T-helper 17 cell (primary cell): ENCODE measurements around the gene SLC6A19. TPM values are rescaled to one million over a fixed set of nuclear protein-coding genes. Genes with fewer than 3 reads are reported as not detected.

Experiments
- ATAC-seq: fragments of 150-1000 bp; cut with Tn5 transposase; 2 replicates; pipeline ENCODE4 v1.10.0; 2021; ENCODE audit warnings: mild to moderate bottlenecking, moderate library complexity
- DNase-seq, 3 donors: peaks; one replicate each; pipeline versions ENCODE4 v3.0.0 to v3.0.0-alpha.2; 2020 to 2021
- H3K9me3 ChIP-seq: one replicate; pipeline ENCODE4 v1.7.0; 2013; ENCODE audit warnings: low read length, mild to moderate bottlenecking; ENCODE audit not compliant: control insufficient read depth, poor library complexity, severe bottlenecking
- H3K27ac Mint-ChIP-seq: one replicate; pipeline ENCODE4 v1.8.0; 2022; ENCODE audit warnings: mild to moderate bottlenecking, moderate library complexity, mixed read lengths
- H3K27me3 Mint-ChIP-seq: one replicate; pipeline ENCODE4 v1.8.0; 2022; ENCODE audit warnings: mixed read lengths
- H3K36me3 Mint-ChIP-seq: one replicate; pipeline ENCODE4 v1.8.0; 2022; ENCODE audit warnings: low read depth, mixed read lengths
- H3K4me1 Mint-ChIP-seq: one replicate; pipeline ENCODE4 v1.8.0; 2022; ENCODE audit warnings: mild to moderate bottlenecking, mixed read lengths
- H3K4me3 Mint-ChIP-seq: one replicate; pipeline ENCODE4 v1.8.0; 2022; ENCODE audit warnings: mild to moderate bottlenecking, moderate library complexity, mixed read lengths
- total RNA-seq, 4 donors: library from RNA in 2 of 4; stranded (reverse) in 2 of 4; gene quantifications; one replicate each; pipeline ENCODE4 v1.2.3 and lab custom pipeline; 2022 to 2026

Gene SLC6A19
- total RNA-seq, 2 donors from 2014 or later: not detected

DNA sequence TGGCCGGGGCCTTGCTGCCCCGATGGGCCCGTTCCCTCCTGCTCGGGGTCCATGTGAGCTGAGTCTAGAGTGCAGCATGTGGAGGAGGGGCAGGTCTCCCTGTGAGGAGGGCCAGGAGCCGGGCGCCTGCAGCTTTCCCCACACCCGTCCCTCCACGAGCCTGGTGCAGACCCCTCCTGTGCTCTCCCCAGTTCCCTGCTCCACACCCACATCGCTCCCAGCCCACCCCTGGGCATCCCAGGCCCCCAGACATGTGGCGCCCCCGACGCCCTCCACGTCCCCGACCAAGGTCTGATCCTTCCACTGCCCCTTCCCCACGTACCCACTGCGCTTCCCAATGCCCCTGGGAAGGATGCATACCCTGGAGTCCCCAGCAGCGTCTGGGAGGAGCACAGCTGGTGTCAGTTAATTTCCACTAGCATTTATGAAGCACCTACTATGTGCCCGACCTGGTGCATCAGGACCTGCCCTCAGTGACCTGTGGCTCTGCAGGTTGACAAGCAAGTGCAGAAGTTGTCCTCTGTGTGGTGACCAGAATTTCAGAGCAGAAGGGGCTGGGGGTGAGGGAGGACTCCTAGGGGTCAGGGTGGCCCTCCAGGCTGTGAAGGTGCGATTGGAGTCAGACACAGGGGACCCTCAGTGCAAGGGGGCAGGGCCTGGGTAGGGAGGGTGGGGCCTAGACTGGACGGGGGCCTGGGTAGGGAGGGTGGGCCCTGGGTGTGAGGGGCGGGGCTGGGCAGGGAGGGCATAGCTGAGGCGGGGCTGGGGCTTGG lies 13.0 kb downstream of the SLC6A19 start:
- peaks cover 9% of the 10 kb centered on the region for H3K27me3 Mint-ChIP-seq
- H3K4me3 Mint-ChIP-seq: no peak overlapping the region
- no peak for ATAC-seq
- no peak overlapping the region for H3K27ac Mint-ChIP-seq
- no peaks in the 10 kb centered on the region for H3K36me3 Mint-ChIP-seq
- H3K9me3 ChIP-seq: no peaks in the 10 kb centered on the region
- peak in 1 of 3 donors; percentile 3 for DNase-seq
- peaks cover 3% of the 10 kb centered on the region for H3K4me1 Mint-ChIP-seq

DNA sequence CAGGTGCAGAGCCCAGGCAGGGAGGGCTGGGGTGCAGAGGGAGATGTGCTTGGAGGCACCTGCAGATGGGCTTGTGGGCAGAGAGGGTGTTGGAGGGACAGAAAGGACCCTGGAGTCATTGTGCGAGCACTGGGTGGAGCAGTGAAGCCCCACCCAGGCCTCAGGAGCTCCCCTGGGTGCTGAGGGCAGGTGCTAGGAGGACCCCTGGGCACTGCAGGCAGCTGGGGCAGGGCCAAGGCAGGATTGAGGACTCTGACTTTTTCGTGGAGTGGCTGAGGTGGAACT lies 13.5 kb downstream of the SLC6A19 start:
- H3K36me3 Mint-ChIP-seq: no peaks in the 10 kb centered on the region
- no peak overlapping the region for H3K27ac Mint-ChIP-seq

DNA sequence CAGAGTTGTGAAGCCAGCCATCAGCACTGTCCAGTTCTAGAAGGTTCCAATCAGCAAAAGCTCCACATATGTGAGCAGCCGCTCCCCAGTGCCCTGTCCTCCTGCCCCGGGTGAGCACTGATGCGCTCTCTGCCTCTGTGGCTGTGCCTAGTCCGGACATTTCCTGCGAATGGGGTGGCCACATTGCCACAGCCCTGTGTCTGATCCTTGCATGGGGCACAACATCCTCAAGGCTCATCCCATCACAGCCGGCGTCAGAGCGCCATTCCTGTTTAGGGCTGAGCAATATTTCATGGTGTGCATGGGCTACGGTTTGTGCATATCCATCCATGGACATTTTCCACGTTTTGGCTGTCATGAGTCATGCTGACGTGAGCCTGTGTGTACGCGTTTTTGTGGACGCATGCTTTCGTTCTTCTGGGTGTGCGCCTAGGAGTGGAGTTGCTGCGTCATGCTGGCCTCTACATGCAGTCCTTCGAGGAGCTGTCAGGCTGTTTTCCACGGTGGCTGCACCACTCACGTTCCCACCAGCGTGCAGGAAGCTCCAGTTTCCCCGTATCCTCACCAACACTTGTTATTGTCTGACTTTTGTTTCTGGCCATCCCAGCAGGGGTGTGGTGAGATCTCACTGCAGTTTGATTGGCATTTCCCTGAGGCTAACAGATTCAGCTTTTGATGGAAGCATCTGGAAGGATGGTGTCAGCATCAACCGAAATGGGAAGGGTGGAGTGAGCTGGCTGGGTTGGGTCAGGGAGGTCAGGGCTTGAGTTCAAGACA lies 14.1 kb downstream of the SLC6A19 start:
- DNase-seq (peak in 1 of 3 donors; percentile 3), ATAC-seq (no peak)
- Mint-ChIP-seq H3K4me3 (no peak overlapping the region), H3K27me3 (peaks cover 9% of the 10 kb centered on the region), H3K27ac (no peak overlapping the region), H3K4me1 (no peaks in the 10 kb centered on the region), H3K36me3 (no peaks in the 10 kb centered on the region)
- no peaks in the 10 kb centered on the region for H3K9me3 ChIP-seq

More for the DNA sequence above, 13.5 kb downstream of the SLC6A19 start:
- peak in 1 of 3 donors; percentile 2 for DNase-seq
- H3K4me1 Mint-ChIP-seq: no peaks in the 10 kb centered on the region
- no peak for ATAC-seq
- H3K4me3 Mint-ChIP-seq: no peak overlapping the region
- peaks cover 9% of the 10 kb centered on the region for H3K27me3 Mint-ChIP-seq
- no peaks in the 10 kb centered on the region for H3K9me3 ChIP-seq

DNA sequence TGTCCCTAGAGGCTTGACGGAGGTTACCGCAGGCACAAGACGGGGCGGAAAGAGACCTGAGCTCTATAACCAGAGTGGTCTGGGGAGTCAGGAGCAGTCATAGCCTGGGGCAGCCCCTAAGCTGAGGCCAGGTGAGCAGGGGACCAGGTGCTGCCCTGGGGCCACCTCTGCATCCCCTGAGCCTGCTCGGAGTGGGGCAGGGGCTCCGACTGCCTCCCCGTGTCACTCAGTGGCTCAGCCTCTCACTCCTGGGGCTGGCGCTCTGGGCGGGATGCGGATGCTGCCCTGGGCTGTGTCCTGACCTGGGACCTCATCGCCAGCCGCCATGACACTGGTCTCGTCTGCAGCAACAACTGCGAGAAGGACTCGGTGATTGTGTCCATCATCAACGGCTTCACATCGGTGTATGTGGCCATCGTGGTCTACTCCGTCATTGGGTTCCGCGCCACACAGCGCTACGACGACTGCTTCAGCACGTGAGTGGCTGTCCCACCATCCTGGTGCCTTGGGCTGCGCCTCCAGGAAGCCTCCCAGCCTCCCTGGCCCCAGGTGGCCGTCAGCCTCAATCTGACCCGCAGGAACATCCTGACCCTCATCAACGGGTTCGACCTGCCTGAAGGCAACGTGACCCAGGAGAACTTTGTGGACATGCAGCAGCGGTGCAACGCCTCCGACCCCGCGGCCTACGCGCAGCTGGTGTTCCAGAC lies 15.0 kb downstream of the SLC6A19 start:
- Mint-ChIP-seq H3K27me3 (peaks cover 9% of the 10 kb centered on the region), H3K27ac (no peak overlapping the region), H3K4me1 (no peaks in the 10 kb centered on the region), H3K4me3 (no peak overlapping the region), H3K36me3 (no peaks in the 10 kb centered on the region)
- peak in 1 of 3 donors; percentile 3 for DNase-seq
- ATAC-seq: no peak
- H3K9me3 ChIP-seq: no peaks in the 10 kb centered on the region

DNA sequence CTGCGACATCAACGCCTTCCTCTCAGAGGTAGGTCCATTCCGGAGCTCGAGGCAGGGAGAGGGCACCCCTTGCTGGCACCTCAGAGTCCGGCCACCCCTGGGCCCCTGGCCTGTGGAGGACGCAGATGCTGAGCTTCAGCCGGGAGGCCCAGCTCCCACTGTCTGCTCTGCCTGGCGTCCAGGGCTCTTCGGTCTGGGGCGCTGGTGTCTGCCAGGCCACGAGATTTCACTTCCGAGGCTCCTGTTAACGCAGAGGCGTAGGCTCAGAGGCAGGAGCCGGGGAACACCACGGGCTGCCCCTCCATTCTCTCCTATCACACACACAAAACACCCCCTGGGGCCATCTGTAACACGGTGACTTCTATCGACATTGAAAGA lies 15.5 kb downstream of the SLC6A19 start:
- no peaks in the 10 kb centered on the region for H3K4me1 Mint-ChIP-seq
- no peak overlapping the region for H3K27ac Mint-ChIP-seq
- no peaks in the 10 kb centered on the region for H3K36me3 Mint-ChIP-seq
- ATAC-seq: no peak
- peaks cover 9% of the 10 kb centered on the region for H3K27me3 Mint-ChIP-seq
- H3K4me3 Mint-ChIP-seq: no peak overlapping the region
- no peaks in the 10 kb centered on the region for H3K9me3 ChIP-seq
- no peak for DNase-seq

DNA sequence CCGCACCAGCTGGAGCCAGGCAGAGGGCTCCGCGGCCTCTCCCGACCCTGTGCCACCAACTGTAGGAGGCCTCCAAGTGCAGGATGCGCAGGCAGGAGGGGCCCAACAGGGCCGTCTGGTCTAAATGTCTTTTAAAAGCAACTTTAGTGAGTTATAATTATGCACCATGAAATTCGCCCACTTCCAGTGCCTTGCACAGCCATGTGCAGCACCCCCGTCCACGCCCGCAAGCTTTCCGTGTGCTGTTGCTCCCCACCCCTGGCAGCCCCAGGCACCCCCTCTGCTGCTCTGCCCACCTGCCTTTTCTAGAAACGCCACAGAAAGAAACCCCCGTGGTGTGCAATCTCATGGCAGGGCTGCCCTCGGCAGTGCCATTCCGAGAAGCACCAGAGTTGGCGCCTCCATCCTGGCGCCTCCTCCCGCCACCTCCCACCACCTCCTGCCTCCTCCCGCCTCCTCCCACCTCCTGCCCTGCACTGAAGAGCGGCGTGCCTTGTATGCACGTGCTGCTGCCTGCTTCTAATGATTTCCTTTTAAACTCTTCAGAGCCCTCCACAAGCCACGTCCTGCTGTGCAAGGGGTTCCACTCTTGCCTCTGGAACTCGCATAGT lies 16.3 kb downstream of the SLC6A19 start:
- Mint-ChIP-seq H3K4me1 (no peaks in the 10 kb centered on the region), H3K36me3 (no peaks in the 10 kb centered on the region), H3K4me3 (no peak overlapping the region), H3K27me3 (peaks cover 9% of the 10 kb centered on the region), H3K27ac (no peak overlapping the region)
- DNase-seq (no peak), ATAC-seq (no peak)
- H3K9me3 ChIP-seq: no peaks in the 10 kb centered on the region

DNA sequence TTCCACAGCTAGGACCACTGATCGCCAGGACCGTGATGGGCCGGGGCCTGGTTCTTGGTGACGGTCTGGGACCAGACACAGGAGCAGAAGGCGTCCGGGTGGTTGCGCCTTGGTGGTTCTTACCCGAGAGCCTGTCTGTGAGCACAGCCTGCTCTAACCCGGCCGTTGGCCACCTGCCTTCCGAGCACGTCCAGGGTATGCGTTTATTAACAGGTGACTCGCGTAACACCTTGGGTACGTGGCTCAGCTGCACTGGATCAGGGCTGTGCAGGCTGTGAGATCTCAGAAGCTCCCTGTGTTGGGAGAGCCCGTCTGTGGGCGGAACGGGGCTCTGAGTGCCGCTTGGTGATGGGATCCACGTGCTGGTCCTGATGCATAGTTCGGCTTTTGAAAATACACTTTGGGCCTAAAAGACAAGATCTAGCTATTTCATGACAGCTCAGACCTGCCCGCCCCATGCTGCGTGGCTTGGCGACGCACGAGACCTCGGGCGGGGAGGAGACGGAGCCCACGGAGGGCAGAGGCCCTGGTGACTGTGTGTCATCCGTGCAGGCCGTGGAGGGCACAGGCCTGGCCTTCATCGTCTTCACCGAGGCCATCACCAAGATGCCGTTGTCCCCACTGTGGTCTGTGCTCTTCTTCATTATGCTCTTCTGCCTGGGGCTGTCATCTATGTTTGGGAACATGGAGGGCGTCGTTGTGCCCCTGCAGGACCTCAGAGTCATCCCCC lies 17.1 kb downstream of the SLC6A19 start:
- H3K9me3 ChIP-seq: no peaks in the 10 kb centered on the region
- Mint-ChIP-seq H3K27me3 (peaks cover 9% of the 10 kb centered on the region), H3K27ac (no peak overlapping the region), H3K36me3 (no peaks in the 10 kb centered on the region), H3K4me3 (no peak overlapping the region), H3K4me1 (no peaks in the 10 kb centered on the region)
- ATAC-seq: no peak
- DNase-seq: no peak

DNA sequence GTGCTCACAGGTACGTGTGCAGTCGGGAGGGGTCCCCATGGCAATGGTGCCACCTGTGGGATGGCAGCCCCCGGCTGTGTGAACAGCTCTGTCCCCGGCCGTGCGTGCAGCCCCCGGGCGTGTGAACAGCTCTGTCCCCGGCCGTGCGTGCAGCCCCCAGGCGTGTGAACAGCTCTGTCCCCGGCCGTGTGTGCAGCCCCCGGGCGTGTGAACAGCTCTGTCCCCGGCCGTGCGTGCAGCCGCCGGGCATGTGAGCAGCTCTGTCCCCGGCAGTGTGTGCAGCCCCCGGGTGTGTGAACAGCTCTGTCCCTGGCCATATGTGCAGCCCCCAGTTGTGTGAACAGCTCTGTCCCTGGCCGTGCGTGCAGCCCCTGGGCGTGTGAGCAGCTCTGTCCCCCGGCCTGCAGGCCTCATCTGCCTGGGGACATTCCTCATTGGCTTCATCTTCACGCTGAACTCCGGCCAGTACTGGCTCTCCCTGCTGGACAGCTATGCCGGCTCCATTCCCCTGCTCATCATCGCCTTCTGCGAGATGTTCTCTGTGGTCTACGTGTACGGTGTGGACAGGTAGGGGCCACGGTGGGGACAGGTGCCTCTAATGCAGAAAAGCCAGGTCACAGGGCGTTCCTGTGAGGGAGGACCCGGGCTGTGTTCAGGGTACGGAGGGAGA lies 17.8 kb downstream of the SLC6A19 start:
- Mint-ChIP-seq H3K36me3 (no peaks in the 10 kb centered on the region), H3K27me3 (peaks cover 9% of the 10 kb centered on the region), H3K27ac (no peak overlapping the region), H3K4me3 (no peak overlapping the region), H3K4me1 (peaks cover 3% of the 10 kb centered on the region)
- no peak for ATAC-seq
- H3K9me3 ChIP-seq: no peaks in the 10 kb centered on the region
- no peak for DNase-seq

DNA sequence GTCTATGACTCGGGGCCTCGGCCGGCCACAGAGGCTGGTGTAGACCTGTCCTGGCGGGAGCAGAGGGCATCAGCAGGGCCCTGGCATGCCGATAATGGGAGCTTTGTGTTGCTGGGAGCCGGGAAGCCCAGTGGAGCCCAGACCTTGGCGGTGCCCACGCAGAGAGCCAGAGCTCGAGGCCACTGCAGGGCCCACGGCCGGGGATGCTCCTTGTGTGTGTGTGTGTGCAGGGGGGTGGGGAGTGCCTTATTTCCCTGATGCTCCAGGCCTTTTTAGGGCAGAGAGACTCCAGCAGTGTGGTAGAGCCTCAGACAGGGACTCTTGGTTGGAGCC lies 18.3 kb downstream of the SLC6A19 start:
- no peaks in the 10 kb centered on the region for H3K9me3 ChIP-seq
- no peak for DNase-seq
- Mint-ChIP-seq H3K4me3 (no peak overlapping the region), H3K27me3 (peaks cover 9% of the 10 kb centered on the region), H3K27ac (no peak overlapping the region), H3K4me1 (peaks cover 3% of the 10 kb centered on the region), H3K36me3 (no peaks in the 10 kb centered on the region)
- ATAC-seq: no peak

DNA sequence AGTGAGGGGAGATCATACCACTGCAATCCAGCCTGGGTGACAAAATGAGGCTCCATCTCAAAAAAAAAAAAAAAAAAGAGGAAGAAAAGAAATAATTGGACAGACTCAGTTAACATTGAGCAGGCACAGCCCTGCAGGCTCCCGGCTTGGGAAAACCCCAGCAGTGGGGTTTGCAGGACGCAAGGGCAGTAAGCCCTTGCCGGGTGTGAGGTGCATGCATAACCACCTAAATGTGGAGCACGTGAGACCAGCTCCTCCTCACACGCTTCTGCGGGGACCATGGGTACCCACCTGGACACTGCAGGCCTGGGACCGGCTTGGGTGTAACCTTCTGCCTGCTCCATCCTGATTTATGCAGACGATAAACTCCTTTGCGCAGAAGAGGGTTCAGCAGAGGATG lies 19.0 kb downstream of the SLC6A19 start:
- H3K9me3 ChIP-seq: no peaks in the 10 kb centered on the region
- Mint-ChIP-seq H3K4me1 (peaks cover 3% of the 10 kb centered on the region), H3K4me3 (peak overlapping the region; percentile 45), H3K36me3 (no peaks in the 10 kb centered on the region), H3K27ac (no peak overlapping the region), H3K27me3 (peaks cover 9% of the 10 kb centered on the region)
- DNase-seq: no peak
- ATAC-seq: no peak

DNA sequence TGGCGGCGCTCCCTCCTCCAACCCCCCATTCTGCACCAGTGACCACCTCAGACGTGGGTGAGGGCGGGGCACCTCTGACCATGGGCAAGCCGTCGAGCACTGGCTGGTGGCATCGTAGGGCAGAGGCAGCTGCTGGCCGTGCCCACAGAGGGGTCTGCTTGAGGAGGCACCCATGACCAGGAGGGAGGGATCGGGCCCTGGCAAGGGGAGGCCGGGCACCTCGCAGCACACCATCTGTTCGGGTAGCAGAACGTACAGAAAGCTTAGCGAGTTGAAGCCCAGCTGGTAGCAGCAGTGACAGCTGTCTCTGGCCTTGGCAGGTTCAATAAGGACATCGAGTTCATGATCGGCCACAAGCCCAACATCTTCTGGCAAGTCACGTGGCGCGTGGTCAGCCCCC lies 19.4 kb downstream of the SLC6A19 start:
- H3K9me3 ChIP-seq: no peaks in the 10 kb centered on the region
- H3K4me3 Mint-ChIP-seq: no peak overlapping the region
- H3K27ac Mint-ChIP-seq: no peak overlapping the region
- H3K36me3 Mint-ChIP-seq: no peaks in the 10 kb centered on the region
- ATAC-seq (no peak), DNase-seq (no peak)
- H3K27me3 Mint-ChIP-seq: peaks cover 9% of the 10 kb centered on the region
- peaks cover 3% of the 10 kb centered on the region for H3K4me1 Mint-ChIP-seq

DNA sequence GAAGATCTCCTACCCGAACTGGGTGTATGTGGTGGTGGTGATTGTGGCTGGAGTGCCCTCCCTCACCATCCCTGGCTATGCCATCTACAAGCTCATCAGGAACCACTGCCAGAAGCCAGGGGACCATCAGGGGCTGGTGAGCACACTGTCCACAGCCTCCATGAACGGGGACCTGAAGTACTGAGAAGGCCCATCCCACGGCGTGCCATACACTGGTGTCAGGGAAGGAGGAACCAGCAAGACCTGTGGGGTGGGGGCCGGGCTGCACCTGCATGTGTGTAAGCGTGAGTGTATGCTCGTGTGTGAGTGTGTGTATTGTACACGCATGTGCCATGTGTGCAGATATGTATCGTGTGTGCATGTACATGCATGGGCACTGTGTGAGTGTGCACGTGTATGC lies 20.3 kb downstream of the SLC6A19 start:
- no peak overlapping the region for H3K4me3 Mint-ChIP-seq
- H3K4me1 Mint-ChIP-seq: peaks cover 3% of the 10 kb centered on the region
- ATAC-seq (no peak), DNase-seq (no peak)
- H3K9me3 ChIP-seq: no peaks in the 10 kb centered on the region
- H3K36me3 Mint-ChIP-seq: no peaks in the 10 kb centered on the region
- peaks cover 9% of the 10 kb centered on the region for H3K27me3 Mint-ChIP-seq
- H3K27ac Mint-ChIP-seq: no peak overlapping the region
